Measurements from ENCODE around the gene TMEM181. TPM values are rescaled to one million over a fixed set of nuclear protein-coding genes. Genes with fewer than 3 reads are reported as not detected.
A peak's percentile ranks its signal among the peaks of the same experiment; 100 is the strongest.

The TMEM181 gene
- total and polyA plus RNA-seq, 2 experiments from 2014 or later: 11.9 to 25.2 TPM

GRCh38 chr6:158644231-158645063 lies 84.6 kb downstream of the TMEM181 start, which contains the start of gene DYNLT1:
Gene DYNLT1 (minus strand): TSS chr6:158644743. CDS start chr6:158644708, 35 bp downstream.
- Mint-ChIP-seq H3K4me1 (peaks cover 26% of the 10 kb centered on the region), H3K36me3 (ENCODE audit: low read depth) (peaks cover 7% of the 10 kb centered on the region; the same call in 1 of the 3 replicates)

GRCh38 chr6:158645064-158646022 lies 85.5 kb downstream of the TMEM181 start:
- Histone ChIP-seq H3K4me1 (ENCODE audit: insufficient read depth) (peaks cover 4% of the 10 kb centered on the region), H4K20me1 (replicated peaks; ENCODE audit: insufficient read depth) (peaks cover 20% of the 10 kb centered on the region; the same call in 1 of the 2 replicates), H3K4me3 (peak overlapping the region; percentile 73), H3K27me3 (ENCODE audit: insufficient read depth) (peaks cover 12% of the 10 kb centered on the region), H2AFZ (peak overlapping the region; percentile 94; the same call in 1 of the 2 replicates), H3K9me2 (ENCODE audit: insufficient read depth) (no peaks in the 10 kb centered on the region), H3K36me3 (ENCODE audit: insufficient read depth) (no peaks in the 10 kb centered on the region), H3K27ac (ENCODE audit: low read depth) (no peak overlapping the region), H3K4me2 (peak overlapping the region; percentile 79), H3F3A (replicated peaks; ENCODE audit: low read depth) (no peaks in the 10 kb centered on the region), H3K79me2 (replicated peaks; ENCODE audit: insufficient read depth) (peaks cover 33% of the 10 kb centered on the region)
- no peak; the same call in 2 of the 3 replicates for ATAC-seq
- no peak for TF ChIP-seq CREB1 (CRISPR knock-in tag; IDR thresholded peaks at IDR 0.05; ENCODE audit: low read depth)
- TF ChIP-seq, protein P1, sequence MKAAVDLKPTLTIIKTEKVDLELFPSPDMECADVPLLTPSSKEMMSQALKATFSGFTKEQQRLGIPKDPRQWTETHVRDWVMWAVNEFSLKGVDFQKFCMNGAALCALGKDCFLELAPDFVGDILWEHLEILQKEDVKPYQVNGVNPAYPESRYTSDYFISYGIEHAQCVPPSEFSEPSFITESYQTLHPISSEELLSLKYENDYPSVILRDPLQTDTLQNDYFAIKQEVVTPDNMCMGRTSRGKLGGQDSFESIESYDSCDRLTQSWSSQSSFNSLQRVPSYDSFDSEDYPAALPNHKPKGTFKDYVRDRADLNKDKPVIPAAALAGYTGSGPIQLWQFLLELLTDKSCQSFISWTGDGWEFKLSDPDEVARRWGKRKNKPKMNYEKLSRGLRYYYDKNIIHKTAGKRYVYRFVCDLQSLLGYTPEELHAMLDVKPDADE (IDR thresholded peaks at IDR 0.05): no peak
- peak overlapping the region; percentile 89 for H3K4me3 Mint-ChIP-seq
- peaks cover 12% of the 10 kb centered on the region for H3K27me3 Mint-ChIP-seq (ENCODE audit: insufficient read depth, low read depth, poor library complexity)
- no peak for DNase-seq (ENCODE audit: low spot score)
- no peak overlapping the region for H3K27ac Mint-ChIP-seq
- H3K9me3 Mint-ChIP-seq: no peaks in the 10 kb centered on the region
- peaks cover 22% of the 10 kb centered on the region for H3K4me1 Mint-ChIP-seq
- H3K36me3 Mint-ChIP-seq (ENCODE audit: low read depth): peaks cover 7% of the 10 kb centered on the region; the same call in 1 of the 3 replicates

More at GRCh38 chr6:158644231-158645063, 84.6 kb downstream of the TMEM181 start, which contains the start of gene DYNLT1:
- Histone ChIP-seq H3K4me2 (peak within 1 kb of the TSS; percentile 80), H4K20me1 (replicated peaks; ENCODE audit: insufficient read depth) (peaks cover 23% of the 10 kb centered on the region; the same call in 1 of the 2 replicates), H3K36me3 (ENCODE audit: insufficient read depth) (no peaks in the 10 kb centered on the region), H3K79me2 (replicated peaks; ENCODE audit: insufficient read depth) (peaks cover 39% of the 10 kb centered on the region), H3K27ac (ENCODE audit: low read depth) (peak within 1 kb of the TSS; percentile 84; the same call in 1 of the 2 replicates), H2AFZ (peak within 1 kb of the TSS; percentile 94), H3K4me1 (ENCODE audit: insufficient read depth) (peaks cover 4% of the 10 kb centered on the region), H3K27me3 (ENCODE audit: insufficient read depth) (peaks cover 12% of the 10 kb centered on the region), H3F3A (replicated peaks; ENCODE audit: low read depth) (no peaks in the 10 kb centered on the region), H3K9me2 (ENCODE audit: insufficient read depth) (no peaks in the 10 kb centered on the region), H3K4me3 (peak within 1 kb of the TSS; percentile 73)
- Mint-ChIP-seq H3K27ac (peak within 1 kb of the TSS; percentile 89), H3K27me3 (ENCODE audit: insufficient read depth, low read depth, poor library complexity) (peaks cover 9% of the 10 kb centered on the region), H3K9me3 (no peaks in the 10 kb centered on the region), H3K4me3 (peak within 1 kb of the TSS; percentile 96)
- no peak; a peak in 1 of 4 replicates for TF ChIP-seq CTCF (conservative IDR thresholded peaks at IDR 0.05; ENCODE audit: low read depth in 2 of 2)
- TF ChIP-seq POLR2AphosphoS5 (IDR thresholded peaks at IDR 0.05; ENCODE audit: low read depth): peak; percentile 97
- peak; percentile 38; the same call in 1 of the 2 replicates for TF ChIP-seq CREB1 (CRISPR knock-in tag; IDR thresholded peaks at IDR 0.05; ENCODE audit: low read depth)
- ATAC-seq (peak; percentile 94), DNase-seq (ENCODE audit: low spot score) (peak; percentile 95)

Measured in GM23338 (cell line).